Cardiac muscle cell (in vitro differentiated cells and primary cell): ENCODE measurements around the gene EPB41L4B. TPM values are rescaled to one million over a fixed set of nuclear protein-coding genes. Genes with fewer than 3 reads are reported as not detected.

ENCODE experiments used
- polyA plus RNA-seq: library from polyadenylated mRNA; unstranded; fragments of >200 nt; fragmentation: Nextera tagmentation; extraction: Ambion mirVana; gene quantifications from 2 replicates; pipeline ENCODE4 v1.2.1, GENCODE V29; 2016
- total RNA-seq: library from RNA; depleted of rRNA; stranded (reverse); fragments of >200 nt; gene quantifications from 2 replicates; pipeline ENCODE4 v1.2.3, GENCODE V29; 2016

EPB41L4B gene
- total and polyA plus RNA-seq, 2 experiments from 2014 or later, result 2.0 to 2.1 TPM

Other genes starting within 250 kb of the EPB41L4B start
- 63.7 and 88.1 TPM in 2 replicates for gene TMEM245, start 201.1 kb downstream of the EPB41L4B start, total RNA-seq
- gene TMEM245, start 201.1 kb downstream of the EPB41L4B start, polyA plus RNA-seq, result 75.6 and 117 TPM in 2 replicates
- gene FRRS1L, start 153.8 kb downstream of the EPB41L4B start, total RNA-seq, result 0.07 and 0.30 TPM in 2 replicates
- 0.38 and 0.65 TPM in 2 replicates for gene FRRS1L, start 153.8 kb downstream of the EPB41L4B start, polyA plus RNA-seq
- 2.1 and 2.2 TPM in 2 replicates for gene PTPN3, start 177.2 kb upstream of the EPB41L4B start, total RNA-seq
- 0.84 and 4.2 TPM in 2 replicates for gene PTPN3, start 177.2 kb upstream of the EPB41L4B start, polyA plus RNA-seq